Measurements from ENCODE around the gene MTCH1. TPM values are rescaled to one million over a fixed set of nuclear protein-coding genes. Genes with fewer than 3 reads are reported as not detected.

The MTCH1 gene
- total and polyA plus RNA-seq, 8 donors = 145 to 192 (median 164) TPM

GRCh38 chr6:36958775-36959554 is 27.0 kb downstream of the MTCH1 start:
- ATAC-seq (no peak), DNase-seq (no peak)
- Histone ChIP-seq H3K27ac (no peak overlapping the region), H3K27me3 (peaks cover 0 to 37% of the 10 kb centered on the region in 2 donors), H3K36me3 (no peaks in the 10 kb centered on the region), H3K9me3 (no peaks in the 10 kb centered on the region), H3K4me3 (no peak overlapping the region), H3K4me1 (peaks cover 0 to 25% of the 10 kb centered on the region in 2 donors)
- intact Hi-C loops (cut with DNase I) = no loop called here
- TF ChIP-seq, protein P1, sequence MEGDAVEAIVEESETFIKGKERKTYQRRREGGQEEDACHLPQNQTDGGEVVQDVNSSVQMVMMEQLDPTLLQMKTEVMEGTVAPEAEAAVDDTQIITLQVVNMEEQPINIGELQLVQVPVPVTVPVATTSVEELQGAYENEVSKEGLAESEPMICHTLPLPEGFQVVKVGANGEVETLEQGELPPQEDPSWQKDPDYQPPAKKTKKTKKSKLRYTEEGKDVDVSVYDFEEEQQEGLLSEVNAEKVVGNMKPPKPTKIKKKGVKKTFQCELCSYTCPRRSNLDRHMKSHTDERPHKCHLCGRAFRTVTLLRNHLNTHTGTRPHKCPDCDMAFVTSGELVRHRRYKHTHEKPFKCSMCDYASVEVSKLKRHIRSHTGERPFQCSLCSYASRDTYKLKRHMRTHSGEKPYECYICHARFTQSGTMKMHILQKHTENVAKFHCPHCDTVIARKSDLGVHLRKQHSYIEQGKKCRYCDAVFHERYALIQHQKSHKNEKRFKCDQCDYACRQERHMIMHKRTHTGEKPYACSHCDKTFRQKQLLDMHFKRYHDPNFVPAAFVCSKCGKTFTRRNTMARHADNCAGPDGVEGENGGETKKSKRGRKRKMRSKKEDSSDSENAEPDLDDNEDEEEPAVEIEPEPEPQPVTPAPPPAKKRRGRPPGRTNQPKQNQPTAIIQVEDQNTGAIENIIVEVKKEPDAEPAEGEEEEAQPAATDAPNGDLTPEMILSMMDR (IDR thresholded peaks at IDR 0.05) = no peak

DNA sequence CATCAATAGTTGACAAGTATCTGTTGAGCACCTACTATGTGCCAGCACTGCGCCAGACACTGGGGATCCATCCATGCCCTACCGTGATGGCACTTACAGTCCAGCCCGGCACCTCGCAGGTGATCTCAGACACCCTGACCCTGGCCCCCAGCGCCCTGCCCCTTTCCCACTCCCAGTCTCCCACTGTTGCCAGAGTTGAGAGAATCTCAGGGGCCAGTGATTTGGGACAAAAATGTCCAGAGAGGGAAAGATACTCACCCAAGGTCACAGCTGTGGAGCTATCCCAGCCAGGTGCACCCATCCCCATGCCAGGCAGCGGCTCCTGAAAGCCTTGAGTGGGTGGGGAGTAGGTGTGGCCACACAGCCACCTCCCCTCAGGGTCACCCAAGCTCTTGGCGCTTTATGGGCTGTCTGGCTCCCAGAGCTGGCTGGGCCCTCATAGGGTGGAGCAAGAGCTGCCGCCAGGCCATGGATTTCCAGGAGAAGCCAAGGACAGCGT is 28.2 kb downstream of the MTCH1 start:
- Histone ChIP-seq H3K27me3 (peaks cover 0 to 37% of the 10 kb centered on the region in 2 donors), H3K9me3 (no peaks in the 10 kb centered on the region), H3K27ac (no peak overlapping the region), H3K4me1 (peaks cover 0 to 14% of the 10 kb centered on the region in 2 donors), H3K36me3 (no peaks in the 10 kb centered on the region), H3K4me3 (no peak overlapping the region)
- ATAC-seq (no peak), DNase-seq (no peak)
- TF ChIP-seq, protein P1 (IDR thresholded peaks at IDR 0.05) = no peak
- intact Hi-C loops (cut with DNase I) = no loop called here

- H3K9me3 ChIP-seq = no peaks in the 10 kb centered on the region
- H3K27me3 ChIP-seq = peaks cover 0 to 29% of the 10 kb centered on the region in 2 donors
- TF ChIP-seq, protein P1 (IDR thresholded peaks at IDR 0.05) = no peak
- intact Hi-C loops (cut with DNase I) = no loop called here
- H3K4me1 ChIP-seq = peaks cover 0 to 14% of the 10 kb centered on the region in 2 donors
- ATAC-seq (no peak), DNase-seq (no peak)
- no peak overlapping the region for H3K27ac ChIP-seq
- no peak overlapping the region for H3K4me3 ChIP-seq
- H3K36me3 ChIP-seq = no peaks in the 10 kb centered on the region
Measured at GRCh38 chr6:36956446-36956820, 29.6 kb downstream of the MTCH1 start.

- H3K9me3 ChIP-seq = no peaks in the 10 kb centered on the region
- H3K27ac ChIP-seq = no peak overlapping the region
- no peaks in the 10 kb centered on the region for H3K36me3 ChIP-seq
- H3K4me3 ChIP-seq = no peak overlapping the region
- peaks cover 0 to 24% of the 10 kb centered on the region in 2 donors for H3K27me3 ChIP-seq
- H3K4me1 ChIP-seq = peaks cover 0 to 12% of the 10 kb centered on the region in 2 donors
- ATAC-seq (no peak), DNase-seq (no peak)
- TF ChIP-seq, protein P1 (IDR thresholded peaks at IDR 0.05) = no peak
- intact Hi-C loops (cut with DNase I) = no loop called here
Measured at GRCh38 chr6:36955671-36956445, 30.1 kb downstream of the MTCH1 start.

- no peak for ATAC-seq
- no peaks in the 10 kb centered on the region for H3K36me3 ChIP-seq
- no peaks in the 10 kb centered on the region for H3K9me3 ChIP-seq
- TF ChIP-seq, protein P1 (IDR thresholded peaks at IDR 0.05) = no peak
- peaks cover 0 to 10% of the 10 kb centered on the region in 2 donors for H3K4me1 ChIP-seq
- peaks cover 0 to 21% of the 10 kb centered on the region in 2 donors for H3K27me3 ChIP-seq
- no peak overlapping the region for H3K27ac ChIP-seq
- intact Hi-C loops (cut with DNase I) = no loop called here
- no peak for DNase-seq
- H3K4me3 ChIP-seq = no peak overlapping the region
Measured at GRCh38 chr6:36955136-36955535, 30.9 kb downstream of the MTCH1 start.
